ENCODE results near the gene ARRDC2. TPM values are rescaled to one million over a fixed set of nuclear protein-coding genes. Genes with fewer than 3 reads are reported as not detected.
A peak's percentile ranks its signal among the peaks of the same experiment; 100 is the strongest.
"Not testable (repeated sequence)": the region's sequence is repeated elsewhere in the genome, so short reads cannot be mapped to it uniquely, and the experiment has no call there.

The ARRDC2 gene
- total and polyA plus RNA-seq, 2 experiments from 2014 or later: 5.7 to 19.7 TPM

GRCh38 chr19:17977488-17977887, 30.5 kb upstream of the ARRDC2 start:
- Histone ChIP-seq H2AFZ (no peak overlapping the region), H3K9ac (no peak overlapping the region), H3K9me2 (ENCODE audit: insufficient read depth) (no peaks in the 10 kb centered on the region), H3K4me2 (ENCODE audit: unreplicated experiment) (no peak overlapping the region), H3K27ac (no peak overlapping the region), H3K4me1 (ENCODE audit: insufficient read depth) (no peaks in the 10 kb centered on the region), H3K79me2 (ENCODE audit: insufficient read depth) (no peaks in the 10 kb centered on the region), H3K27me3 (replicated peaks; ENCODE audit: insufficient read depth) (peaks cover 4% of the 10 kb centered on the region; the same call in 1 of the 2 replicates), H4K20me1 (ENCODE audit: insufficient read depth) (no peaks in the 10 kb centered on the region), H3F3A (ENCODE audit: insufficient read depth) (no peaks in the 10 kb centered on the region), H3K4me3 (no peak overlapping the region), H3K9me3 (ENCODE audit: low read depth) (no peaks in the 10 kb centered on the region), H3K36me3 (ENCODE audit: low read depth) (no peaks in the 10 kb centered on the region)
- 62 to 64% methylated on average over 7 of the region's 7 CpGs for WGBS, 2 experiments (ENCODE audit: low coverage in 1 of 2, low lambda C conversion rate in 2 of 2, missing lambda C conversion rate in 2 of 2)
- no peak for DNase-seq
- in situ Hi-C loops (cut with MboI): no loop called here
- no peak for TF ChIP-seq EZH2 (IDR thresholded peaks at IDR 0.05; ENCODE audit: insufficient read depth, poor library complexity, severe bottlenecking)
- no peak for TF ChIP-seq EZH2phosphoT487 (IDR thresholded peaks at IDR 0.05; ENCODE audit: insufficient read depth, low read depth)

DNA sequence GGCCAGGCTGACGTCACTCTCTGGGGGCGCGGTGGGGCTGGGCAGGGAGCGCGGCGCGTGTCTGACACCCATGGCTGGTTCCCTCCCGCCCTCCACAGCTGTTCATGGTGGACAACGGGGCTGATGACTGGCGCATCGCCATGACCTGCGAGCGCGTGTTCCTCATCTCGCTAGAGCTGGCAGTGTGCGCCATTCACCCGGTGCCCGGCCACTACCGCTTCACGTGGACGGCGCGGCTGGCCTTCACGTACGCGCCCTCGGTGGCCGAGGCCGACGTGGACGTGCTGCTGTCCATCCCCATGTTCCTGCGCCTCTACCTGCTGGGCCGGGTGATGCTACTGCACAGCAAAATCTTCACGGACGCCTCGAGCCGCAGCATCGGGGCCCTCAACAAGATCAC, 26.4 kb upstream of the ARRDC2 start:
- 88 to 90% methylated on average over 24 to 38 of the region's 38 CpGs for WGBS, 2 experiments (ENCODE audit: low coverage in 1 of 2, low lambda C conversion rate in 2 of 2, missing lambda C conversion rate in 2 of 2)
- Histone ChIP-seq H3K4me1 (ENCODE audit: insufficient read depth) (no peaks in the 10 kb centered on the region), H3K9me3 (ENCODE audit: low read depth) (no peaks in the 10 kb centered on the region), H3K9ac (no peak overlapping the region), H3K27ac (no peak overlapping the region), H3K27me3 (replicated peaks; ENCODE audit: insufficient read depth) (no peaks in the 10 kb centered on the region), H3K4me2 (ENCODE audit: unreplicated experiment) (no peak overlapping the region), H3K4me3 (no peak overlapping the region), H3F3A (ENCODE audit: insufficient read depth) (no peaks in the 10 kb centered on the region), H3K9me2 (ENCODE audit: insufficient read depth) (no peaks in the 10 kb centered on the region), H3K79me2 (ENCODE audit: insufficient read depth) (no peaks in the 10 kb centered on the region), H4K20me1 (ENCODE audit: insufficient read depth) (no peaks in the 10 kb centered on the region), H2AFZ (no peak overlapping the region), H3K36me3 (ENCODE audit: low read depth) (no peaks in the 10 kb centered on the region)
- DNase-seq: no peak
- in situ Hi-C loops (cut with MboI): no loop called here
- TF ChIP-seq EZH2 (IDR thresholded peaks at IDR 0.05; ENCODE audit: insufficient read depth, poor library complexity, severe bottlenecking) (no peak), EZH2phosphoT487 (IDR thresholded peaks at IDR 0.05; ENCODE audit: insufficient read depth, low read depth) (no peak)

DNA sequence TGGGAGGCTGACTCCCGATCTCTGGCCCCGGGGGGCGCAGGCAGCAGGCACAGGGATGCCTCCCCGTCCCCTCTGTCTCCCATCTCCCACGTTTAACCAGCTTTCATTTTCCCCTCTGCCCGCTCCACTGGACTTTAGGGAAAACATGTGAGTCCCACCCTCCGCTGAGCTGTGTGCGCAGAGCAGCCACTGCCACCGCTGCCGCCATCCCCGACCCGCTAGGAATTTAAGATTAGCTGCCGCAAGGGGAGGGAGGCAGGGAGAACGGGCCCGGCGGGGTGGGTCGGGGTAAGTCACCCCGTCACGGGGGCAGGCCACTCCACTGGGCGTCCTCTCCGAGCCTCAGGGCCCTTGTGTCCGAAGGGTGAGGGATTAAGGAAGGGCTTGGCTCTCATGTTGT, 25.5 kb upstream of the ARRDC2 start:
- in situ Hi-C loops (cut with MboI): no loop called here
- no peaks in the 10 kb centered on the region for H4K20me1 ChIP-seq (ENCODE audit: insufficient read depth)
- no peaks in the 10 kb centered on the region for H3K4me1 ChIP-seq (ENCODE audit: insufficient read depth)
- 78 to 80% methylated on average over 13 to 22 of the region's 22 CpGs for WGBS, 2 experiments (ENCODE audit: low coverage in 1 of 2, low lambda C conversion rate in 2 of 2, missing lambda C conversion rate in 2 of 2)
- H3F3A ChIP-seq (ENCODE audit: insufficient read depth): no peaks in the 10 kb centered on the region
- H3K36me3 ChIP-seq (ENCODE audit: low read depth): no peaks in the 10 kb centered on the region
- no peak for DNase-seq
- H2AFZ ChIP-seq: no peak overlapping the region
- H3K9ac ChIP-seq: no peak overlapping the region
- H3K4me3 ChIP-seq: no peak overlapping the region
- H3K4me2 ChIP-seq (ENCODE audit: unreplicated experiment): no peak overlapping the region
- TF ChIP-seq EZH2phosphoT487 (IDR thresholded peaks at IDR 0.05; ENCODE audit: insufficient read depth, low read depth): no peak
- no peak for TF ChIP-seq EZH2 (IDR thresholded peaks at IDR 0.05; ENCODE audit: insufficient read depth, poor library complexity, severe bottlenecking)
- no peaks in the 10 kb centered on the region for H3K9me3 ChIP-seq (ENCODE audit: low read depth)
- H3K27ac ChIP-seq: no peak overlapping the region
- no peaks in the 10 kb centered on the region for H3K9me2 ChIP-seq (ENCODE audit: insufficient read depth)
- H3K79me2 ChIP-seq (ENCODE audit: insufficient read depth): no peaks in the 10 kb centered on the region
- H3K27me3 ChIP-seq (replicated peaks; ENCODE audit: insufficient read depth): no peaks in the 10 kb centered on the region

DNA sequence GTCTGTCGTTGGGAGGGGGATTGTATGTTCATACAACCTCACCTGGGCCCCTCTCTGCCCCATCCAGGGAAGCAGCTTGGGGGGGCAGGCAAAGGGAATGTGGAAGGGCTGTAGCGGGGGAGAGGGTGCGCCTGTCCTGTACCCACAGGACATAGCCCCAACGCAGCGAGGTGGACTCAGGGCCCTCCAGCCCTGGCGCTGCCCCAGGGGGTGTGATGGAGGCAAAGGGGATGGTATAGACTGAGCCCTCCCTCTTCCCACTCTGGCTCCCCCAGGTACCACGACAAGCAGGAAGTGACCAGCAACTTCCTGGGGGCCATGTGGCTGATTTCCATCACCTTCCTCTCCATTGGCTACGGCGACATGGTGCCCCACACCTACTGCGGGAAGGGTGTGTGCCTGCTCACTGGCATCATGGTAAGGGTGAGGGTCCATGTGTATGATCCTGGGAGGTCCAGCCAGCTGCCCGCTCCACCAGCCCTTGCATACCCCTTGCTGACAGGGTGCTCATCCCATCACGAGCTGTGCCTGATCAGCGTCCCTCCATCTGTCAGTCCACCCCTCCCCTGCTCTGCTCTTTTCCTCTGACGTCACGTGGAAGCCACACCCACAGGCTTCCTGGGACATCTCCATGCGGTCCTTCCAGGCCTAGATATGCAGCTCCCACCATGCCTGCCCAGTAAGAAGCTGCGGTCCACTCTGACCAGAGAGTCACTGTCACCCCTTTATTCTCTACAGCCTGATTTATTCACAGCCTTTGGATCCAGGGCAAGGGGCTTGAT, 22.7 kb upstream of the ARRDC2 start:
- H2AFZ ChIP-seq: no peak overlapping the region
- 52 to 60% methylated on average over 16 to 17 of the region's 17 CpGs for WGBS, 2 experiments (ENCODE audit: low coverage in 1 of 2, low lambda C conversion rate in 2 of 2, missing lambda C conversion rate in 2 of 2)
- no peak for TF ChIP-seq EZH2 (IDR thresholded peaks at IDR 0.05; ENCODE audit: insufficient read depth, poor library complexity, severe bottlenecking)
- TF ChIP-seq EZH2phosphoT487 (IDR thresholded peaks at IDR 0.05; ENCODE audit: insufficient read depth, low read depth): no peak
- H3K36me3 ChIP-seq (ENCODE audit: low read depth): no peaks in the 10 kb centered on the region
- DNase-seq: peak; percentile 32
- no peak overlapping the region for H3K27ac ChIP-seq
- no peaks in the 10 kb centered on the region for H3F3A ChIP-seq (ENCODE audit: insufficient read depth)
- no peaks in the 10 kb centered on the region for H3K9me3 ChIP-seq (ENCODE audit: low read depth)
- H3K4me2 ChIP-seq (ENCODE audit: unreplicated experiment): no peak overlapping the region
- H3K27me3 ChIP-seq (replicated peaks; ENCODE audit: insufficient read depth): no peaks in the 10 kb centered on the region
- H3K79me2 ChIP-seq (ENCODE audit: insufficient read depth): no peaks in the 10 kb centered on the region
- H3K4me1 ChIP-seq (ENCODE audit: insufficient read depth): no peaks in the 10 kb centered on the region
- H3K9me2 ChIP-seq (ENCODE audit: insufficient read depth): no peaks in the 10 kb centered on the region
- H3K9ac ChIP-seq: no peak overlapping the region
- in situ Hi-C loops (cut with MboI): no loop called here
- H3K4me3 ChIP-seq: no peak overlapping the region
- no peaks in the 10 kb centered on the region for H4K20me1 ChIP-seq (ENCODE audit: insufficient read depth)

DNA sequence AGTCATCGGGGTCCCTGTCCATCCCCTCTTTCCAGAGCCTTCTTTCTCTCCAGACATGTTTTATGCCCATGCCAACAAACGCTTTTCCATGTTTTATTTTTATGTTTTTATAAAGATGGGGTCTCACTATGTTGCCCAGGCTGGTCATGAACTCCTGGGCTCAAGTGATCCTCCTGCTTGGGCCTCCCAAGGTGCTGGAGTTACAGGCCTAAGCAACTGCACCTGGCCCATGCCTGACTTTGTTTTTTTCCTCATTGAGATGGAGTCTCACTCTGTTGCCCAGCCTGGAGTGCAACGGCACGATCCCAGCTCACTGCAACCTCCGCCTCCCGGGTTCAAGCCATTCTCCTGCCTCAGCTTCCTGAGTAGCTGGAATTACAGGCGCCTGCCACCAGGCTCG, 21.4 kb upstream of the ARRDC2 start:
- H3K9me3 ChIP-seq (ENCODE audit: low read depth); H3K27me3 ChIP-seq (replicated peaks; ENCODE audit: insufficient read depth); H3K4me1 ChIP-seq (ENCODE audit: insufficient read depth); H3F3A ChIP-seq (ENCODE audit: insufficient read depth); H3K36me3 ChIP-seq (ENCODE audit: low read depth); H3K9ac ChIP-seq; H3K4me3 ChIP-seq; H3K9me2 ChIP-seq (ENCODE audit: insufficient read depth); H3K79me2 ChIP-seq (ENCODE audit: insufficient read depth); H4K20me1 ChIP-seq (ENCODE audit: insufficient read depth); H3K27ac ChIP-seq; in situ Hi-C loops (cut with MboI); H2AFZ ChIP-seq; H3K4me2 ChIP-seq (ENCODE audit: unreplicated experiment); DNase-seq: not testable (repeated sequence)
- WGBS, 2 experiments (ENCODE audit: low coverage in 1 of 2, low lambda C conversion rate in 2 of 2, missing lambda C conversion rate in 2 of 2): 64 to 69% methylated on average over 8 of the region's 8 CpGs

Data from GM23248 (cell line).